H1 (cell line): ENCODE measurements around the gene CHCHD3. TPM values are rescaled to one million over a fixed set of nuclear protein-coding genes. Genes with fewer than 3 reads are reported as not detected.

Experiments used
- CTCF ChIA-PET: fragments of 300-600 bp; sonication (Branson Sonifier 250); formaldehyde crosslinking; loops from one replicate; lab custom pipeline; 2021; ENCODE audit not compliant: partially characterized antibody; lab: Charles Lee
- POLR2A ChIA-PET: fragments of 300-600 bp; sonication (Branson Sonifier 250); formaldehyde crosslinking; loops from one replicate; lab custom pipeline; 2021; ENCODE audit warnings: inconsistent platforms; ENCODE audit not compliant: partially characterized antibody; lab: Charles Lee
- DNase-seq, 2 experiments: peaks; one replicate each; pipeline versions ENCODE4 v3.0.0 to v3.0.0-alpha.2; 2010 to 2022; ENCODE audit warnings: low spot score in 2 of 2, low read depth in 1 of 2, mixed read lengths in 1 of 2
- FAIRE-seq: peaks from 2 replicates; lab custom pipeline; 2011; peaks lifted over from hg19 to GRCh38; lab: Jason Lieb, UNC
- H2AFZ ChIP-seq: 2 replicates; pipeline ENCODE4 v1.8.1; 2012; ENCODE audit warnings: low read length, inconsistent platforms
- H2AK5ac ChIP-seq: 2 replicates; pipeline ENCODE4 v1.6.1; 2013; ENCODE audit warnings: low read depth, low read length
- H2BK120ac ChIP-seq: replicated peaks from 2 replicates; pipeline ENCODE3; 2013; ENCODE audit warnings: low read depth, low read length, inconsistent platforms
- H2BK12ac ChIP-seq: 2 replicates; pipeline ENCODE4 v1.6.1; 2013; ENCODE audit warnings: low read depth, low read length
- H2BK15ac ChIP-seq: 2 replicates; pipeline ENCODE4 v1.6.1; 2013; ENCODE audit warnings: low read length
- H2BK20ac ChIP-seq: 2 replicates; pipeline ENCODE4 v1.6.1; 2013; ENCODE audit warnings: low read length
- H2BK5ac ChIP-seq: 2 replicates; pipeline ENCODE4 v1.6.1; 2013; ENCODE audit warnings: low read depth, low read length
- H3K14ac ChIP-seq: 2 replicates; pipeline ENCODE4 v1.6.1; 2013; ENCODE audit warnings: inconsistent platforms; ENCODE audit not compliant: insufficient read length
- H3K18ac ChIP-seq: 2 replicates; pipeline ENCODE4 v1.6.1; 2013; ENCODE audit warnings: low read length; ENCODE audit errors: extremely low read depth
- H3K23ac ChIP-seq: 2 replicates; pipeline ENCODE4 v1.6.1; 2013; ENCODE audit warnings: inconsistent platforms; ENCODE audit not compliant: insufficient read length
- H3K23me2 ChIP-seq: 2 replicates; pipeline ENCODE4 v1.6.1; 2013; ENCODE audit warnings: low read depth, low read length
- H3K27ac ChIP-seq: 2 replicates; pipeline ENCODE4 v1.6.1; 2011; ENCODE audit warnings: low read depth, low read length, inconsistent platforms
- H3K27me3 ChIP-seq, 4 experiments: replicated peaks in 1 of 4; 1 replicate in 1 of 4; 2 replicates in 3 of 4; pipeline versions ENCODE4 v1.6.1 to v1.8.1; 2011 to 2013; ENCODE audit warnings: low read length in 3 of 4, mild to moderate bottlenecking in 3 of 4, inconsistent platforms in 2 of 4, mixed read lengths in 2 of 4, moderate library complexity in 1 of 4; ENCODE audit not compliant: control insufficient read depth in 3 of 4, insufficient read depth in 3 of 4; ENCODE audit errors: extremely low read depth in 1 of 4
- H3K36me3 ChIP-seq, 4 experiments: 2 replicates each; pipeline versions ENCODE4 v1.6.1 to v1.8.1; 2011 to 2013; ENCODE audit warnings: mild to moderate bottlenecking in 4 of 4, low read length in 3 of 4, moderate library complexity in 2 of 4, control low read depth in 1 of 4, inconsistent platforms in 1 of 4; ENCODE audit not compliant: insufficient read depth in 4 of 4, control insufficient read depth in 2 of 4
- H3K4ac ChIP-seq: replicated peaks from 2 replicates; pipeline ENCODE3; 2013; ENCODE audit warnings: low read length, low read depth, mixed read lengths, inconsistent platforms; ENCODE audit not compliant: insufficient read length
- H3K4me1 ChIP-seq, 4 experiments: replicated peaks in 1 of 4; 1 replicate in 1 of 4; 2 replicates in 3 of 4; pipeline versions ENCODE4 v1.6.1 to v1.8.1; 2011 to 2013; ENCODE audit warnings: low read length in 3 of 4, inconsistent platforms in 2 of 4, mixed read lengths in 1 of 4; ENCODE audit not compliant: insufficient read depth in 4 of 4, control insufficient read depth in 3 of 4
- H3K4me2 ChIP-seq, 2 experiments: 2 replicates each; pipeline versions ENCODE4 v1.6.1 to v1.8.1; 2011 to 2013; ENCODE audit warnings: low read depth in 2 of 2, low read length in 2 of 2, control low read depth in 1 of 2, inconsistent platforms in 1 of 2, mild to moderate bottlenecking in 1 of 2; ENCODE audit not compliant: insufficient read depth in 1 of 2
- H3K4me3 ChIP-seq, 4 experiments: fragments of 200-600, 300-600 bp in 1 of 4; sonication (generic), shearing (Covaris generic), sonication (Bioruptor Twin) in 1 of 4; 2 replicates each; pipeline versions ENCODE4 v1.5.1 to v1.8.1; 2011 to 2016; ENCODE audit warnings: low read length in 4 of 4, low read depth in 3 of 4, control low read depth in 2 of 4, inconsistent platforms in 2 of 4, mild to moderate bottlenecking in 2 of 4, mixed read lengths in 1 of 4, moderate library complexity in 1 of 4; ENCODE audit not compliant: insufficient read depth in 2 of 4; ENCODE audit errors: extremely low read depth in 1 of 4
- H3K56ac ChIP-seq: replicated peaks from 2 replicates; pipeline ENCODE3; 2013; ENCODE audit warnings: low read depth, mild to moderate bottlenecking, mixed read lengths, low read length, inconsistent platforms; ENCODE audit not compliant: insufficient read length
- H3K79me1 ChIP-seq: 2 replicates; pipeline ENCODE4 v1.6.1; 2013; ENCODE audit warnings: low read depth, low read length, control low read depth
- H3K79me2 ChIP-seq, 2 experiments: 2 replicates each; pipeline versions ENCODE4 v1.6.1 to v1.8.1; 2012 to 2013; ENCODE audit warnings: low read length in 2 of 2, mild to moderate bottlenecking in 2 of 2, inconsistent platforms in 1 of 2; ENCODE audit not compliant: insufficient read depth in 2 of 2, control insufficient read depth in 1 of 2
- H3K9ac ChIP-seq, 4 experiments: replicated peaks in 1 of 4; 1 replicate in 1 of 4; 2 replicates in 3 of 4; pipeline versions ENCODE4 v1.6.1 to v1.8.1; 2011 to 2013; ENCODE audit warnings: low read depth in 3 of 4, low read length in 3 of 4, control low read depth in 2 of 4, mild to moderate bottlenecking in 2 of 4, moderate library complexity in 2 of 4, inconsistent platforms in 1 of 4; ENCODE audit errors: extremely low read depth in 1 of 4
- H3K9me3 ChIP-seq, 2 experiments: 2 replicates each; pipeline versions ENCODE4 v1.6.1 to v1.8.1; 2012 to 2013; ENCODE audit warnings: mild to moderate bottlenecking in 2 of 2, moderate library complexity in 2 of 2, control low read depth in 1 of 2, inconsistent platforms in 1 of 2, low read depth in 1 of 2, low read length in 1 of 2, mixed read lengths in 1 of 2; ENCODE audit not compliant: insufficient read depth in 2 of 2
- H4K20me1 ChIP-seq, 2 experiments: replicated peaks in 1 of 2; 2 replicates each; pipeline versions ENCODE3 to v1.8.1; 2011 to 2013; ENCODE audit warnings: inconsistent platforms in 2 of 2, low read length in 2 of 2, mild to moderate bottlenecking in 1 of 2; ENCODE audit not compliant: insufficient read depth in 2 of 2, control insufficient read depth in 1 of 2
- H4K5ac ChIP-seq: 2 replicates; pipeline ENCODE4 v1.6.1; 2013; ENCODE audit warnings: low read length, low read depth, mixed read lengths, inconsistent platforms; ENCODE audit not compliant: insufficient read length
- H4K8ac ChIP-seq: 2 replicates; pipeline ENCODE4 v1.8.0; 2013; ENCODE audit warnings: mild to moderate bottlenecking, moderate library complexity, low read length, inconsistent platforms; ENCODE audit not compliant: insufficient read depth; ENCODE audit errors: extremely low read depth
- H4K91ac ChIP-seq: replicated peaks from 2 replicates; pipeline ENCODE3; 2013; ENCODE audit warnings: low read length, mixed read lengths, inconsistent platforms; ENCODE audit not compliant: insufficient read length
- POLR2AphosphoS5 ChIP-seq: IDR thresholded peaks from 2 replicates; pipeline ENCODE4 v1.6.1; 2011; ENCODE audit warnings: low read depth, low read length
- RBBP5 ChIP-seq: IDR thresholded peaks from 2 replicates; pipeline ENCODE4 v1.7.1; 2012; ENCODE audit warnings: low read depth, mild to moderate bottlenecking, inconsistent platforms, low read length, moderate library complexity, borderline replicate concordance
- SP1 ChIP-seq: IDR thresholded peaks from 2 replicates; pipeline ENCODE4 v1.6.1; 2011; ENCODE audit warnings: low read depth, low read length
- WGBS, 2 experiments: shearing (Covaris generic) in 1 of 2; methylation state at CpG; one replicate each; pipeline versions ENCODE4 v1.1.6 to v1.1.7; 2013 to 2015; ENCODE audit warnings: low lambda C conversion rate in 2 of 2, mixed read lengths in 2 of 2, inconsistent platforms in 1 of 2, low coverage in 1 of 2, missing lambda C conversion rate in 1 of 2; ENCODE audit not compliant: insufficient replicate concordance in 2 of 2, insufficient coverage in 1 of 2, insufficient read length in 1 of 2; ENCODE audit errors: extremely low coverage in 1 of 2, missing lambda C conversion rate in 1 of 2; 5-methylcytosine and 5-hydroxymethylcytosine counted together
- polyA plus RNA-seq, 7 experiments: library from polyadenylated mRNA; depleted of rRNA in 3 of 7; stranded (reverse) in 5 of 7; unstranded in 2 of 7; fragments of >200 nt in 5 of 7; fragments of 200-250 nt in 2 of 7; gene quantifications; 1 replicate in 5 of 7; 2 replicates in 1 of 7; 4 replicates in 1 of 7; pipeline versions ENCODE4 v1.2.1 to v1.2.3, GENCODE V29; 2011 to 2013; ENCODE audit warnings: missing spikeins in 2 of 7, mixed read lengths in 2 of 7
- total RNA-seq: library from RNA; stranded (reverse); fragmentation: NEBNext Ultra II Directional; extraction: Animal tissue kit (Norgen Biotek cat#: 25700); gene quantifications from 2 replicates; pipeline ENCODE4 v1.2.1, GENCODE V29; 2021

Gene CHCHD3
- total and polyA plus RNA-seq, 2 of the 8 experiments (the other 6 are each of a cell fraction or from before 2014, with no cell fraction given): 42.9 to 137 TPM

GRCh38 chr7:133054162-133054840, 27.6 kb downstream of the CHCHD3 start:
- H2BK120ac ChIP-seq: no peak overlapping the region
- no peak for DNase-seq
- peaks cover 20 to 21% of the 10 kb centered on the region in 2 experiments for H4K20me1 ChIP-seq
- H4K8ac ChIP-seq: no peak overlapping the region
- no peak overlapping the region for H4K91ac ChIP-seq
- CTCF ChIA-PET: no interaction called here
- H2AK5ac ChIP-seq: no peak overlapping the region
- no peak overlapping the region for H3K4me3 ChIP-seq
- H3K23ac ChIP-seq: no peak overlapping the region
- peaks cover 0 to 8% (median under 1%) of the 10 kb centered on the region in 4 experiments; a peak in 4 of 7 replicates for H3K4me1 ChIP-seq
- no peak overlapping the region for H2BK15ac ChIP-seq
- no peak overlapping the region for H2BK5ac ChIP-seq
- no peaks in the 10 kb centered on the region for H3K36me3 ChIP-seq
- no peaks in the 10 kb centered on the region for H3K27me3 ChIP-seq
- no peak overlapping the region for H3K4me2 ChIP-seq
- H3K4ac ChIP-seq: no peak overlapping the region
- 92% methylated on average over 2 of the region's 2 CpGs; no CpG with 5 or more reads in 1 of the 2 experiments for WGBS, 2 experiments
- no peak overlapping the region for H3K9ac ChIP-seq
- no peak overlapping the region for H2AFZ ChIP-seq
- no peak overlapping the region for H4K5ac ChIP-seq
- peaks cover 7% of the 10 kb centered on the region; the same call in 1 of the 2 replicates for H3K79me1 ChIP-seq
- H3K27ac ChIP-seq: no peak overlapping the region
- no peak overlapping the region for H3K56ac ChIP-seq
- no peaks in the 10 kb centered on the region for H3K9me3 ChIP-seq
- H3K79me2 ChIP-seq: peaks cover 16 to 93% of the 10 kb centered on the region in 2 experiments
- no peak overlapping the region for H3K14ac ChIP-seq
- H2BK12ac ChIP-seq: no peak overlapping the region
- no peak overlapping the region for H3K18ac ChIP-seq
- FAIRE-seq: no peak
- no peak overlapping the region for H2BK20ac ChIP-seq
- no peaks in the 10 kb centered on the region for H3K23me2 ChIP-seq
- POLR2A ChIA-PET: no interaction called here
- TF ChIP-seq SP1: no peak
- TF ChIP-seq POLR2AphosphoS5: no peak
- no peak for TF ChIP-seq RBBP5
